Skin of body (tissue), 2 donors: ENCODE measurements around the gene PRKRIP1. TPM values are rescaled to one million over a fixed set of nuclear protein-coding genes. Genes with fewer than 3 reads are reported as not detected.
"Not testable (repeated sequence)": the region's sequence is repeated elsewhere in the genome, so short reads cannot be mapped to it uniquely, and the experiment has no call there.

Source experiments
- DNase-seq: peaks from one replicate; lab custom pipeline; 2025; lab: John Stamatoyannopoulos, UW
- total RNA-seq: library from RNA; depleted of rRNA; stranded (reverse); fragments of >200 nt; gene quantifications from one replicate; pipeline ENCODE4 v1.2.3, GENCODE V29; 2014

Gene PRKRIP1
- total RNA-seq, 1 donor from 2014 or later, result 18.0 TPM

DNA sequence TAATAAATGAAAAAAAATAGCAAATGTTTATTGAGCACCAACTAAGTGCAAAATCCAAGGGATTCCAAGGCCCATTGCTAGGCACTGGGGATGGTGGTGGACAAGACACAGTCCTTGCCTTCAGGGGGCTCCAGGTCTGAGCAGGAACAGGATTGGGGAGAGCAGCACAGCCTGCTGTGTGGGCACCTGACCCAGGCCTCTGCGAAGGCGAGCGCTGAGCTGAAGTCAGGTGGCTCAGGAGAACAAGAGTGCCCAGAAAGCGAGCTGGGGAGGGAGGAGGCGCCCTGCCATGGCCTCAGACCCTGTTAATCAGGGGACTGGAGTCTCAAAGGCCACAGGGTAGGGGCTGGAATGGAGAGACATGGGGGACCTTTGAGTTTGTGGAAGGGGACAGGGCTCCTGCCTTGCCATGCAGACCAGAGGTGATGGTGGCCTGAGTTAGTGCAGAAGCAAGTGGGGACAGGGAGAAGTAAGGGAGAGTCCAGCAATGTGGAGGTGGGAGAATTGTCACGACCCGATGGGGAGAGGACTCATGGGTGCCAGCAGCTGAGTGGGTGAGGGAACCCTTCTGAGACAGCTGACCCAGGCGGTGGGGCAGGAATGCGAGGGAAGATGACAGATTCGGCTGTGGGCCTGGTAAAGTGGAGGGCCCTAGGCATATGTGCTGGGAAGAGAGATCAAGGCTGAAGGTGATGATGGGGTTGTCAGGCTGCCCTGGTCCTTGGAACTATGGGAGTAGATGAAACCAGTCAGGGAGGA lies 33.2 kb downstream of the PRKRIP1 start:
- DNase-seq, result no peak

DNA sequence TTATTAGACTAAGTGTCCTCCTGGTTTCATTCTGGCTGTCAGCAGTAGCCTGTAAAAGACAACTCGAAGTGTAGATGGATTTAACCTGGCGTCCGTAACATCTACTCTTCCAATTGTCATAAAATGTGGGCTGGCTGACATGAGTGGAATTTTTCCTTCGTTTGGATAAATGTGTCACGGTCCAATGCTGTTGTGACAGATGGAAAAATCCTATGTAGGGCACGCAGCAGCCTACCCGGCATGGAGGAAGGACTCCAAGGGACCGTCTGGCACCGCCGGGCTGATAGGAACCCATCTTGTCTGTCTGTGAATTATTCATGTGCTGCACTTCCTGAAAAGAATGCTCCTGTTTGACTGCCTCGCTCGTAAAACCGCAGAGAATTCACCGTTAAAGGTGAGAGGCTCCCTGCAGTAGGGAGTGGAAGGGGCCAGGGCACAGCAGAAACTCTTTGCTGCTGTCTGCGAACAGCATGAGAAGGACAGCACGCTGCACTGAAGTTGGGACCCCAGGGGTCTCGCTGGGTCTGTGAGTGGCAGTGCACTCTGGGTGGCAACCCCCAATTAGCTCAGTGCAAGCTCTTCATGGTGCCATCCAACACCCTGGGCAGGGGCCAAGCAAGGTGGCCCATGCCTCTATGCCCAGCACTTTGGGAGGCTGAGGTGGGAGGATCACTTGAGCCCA lies 35.6 kb downstream of the PRKRIP1 start:
- no peak for DNase-seq

DNA sequence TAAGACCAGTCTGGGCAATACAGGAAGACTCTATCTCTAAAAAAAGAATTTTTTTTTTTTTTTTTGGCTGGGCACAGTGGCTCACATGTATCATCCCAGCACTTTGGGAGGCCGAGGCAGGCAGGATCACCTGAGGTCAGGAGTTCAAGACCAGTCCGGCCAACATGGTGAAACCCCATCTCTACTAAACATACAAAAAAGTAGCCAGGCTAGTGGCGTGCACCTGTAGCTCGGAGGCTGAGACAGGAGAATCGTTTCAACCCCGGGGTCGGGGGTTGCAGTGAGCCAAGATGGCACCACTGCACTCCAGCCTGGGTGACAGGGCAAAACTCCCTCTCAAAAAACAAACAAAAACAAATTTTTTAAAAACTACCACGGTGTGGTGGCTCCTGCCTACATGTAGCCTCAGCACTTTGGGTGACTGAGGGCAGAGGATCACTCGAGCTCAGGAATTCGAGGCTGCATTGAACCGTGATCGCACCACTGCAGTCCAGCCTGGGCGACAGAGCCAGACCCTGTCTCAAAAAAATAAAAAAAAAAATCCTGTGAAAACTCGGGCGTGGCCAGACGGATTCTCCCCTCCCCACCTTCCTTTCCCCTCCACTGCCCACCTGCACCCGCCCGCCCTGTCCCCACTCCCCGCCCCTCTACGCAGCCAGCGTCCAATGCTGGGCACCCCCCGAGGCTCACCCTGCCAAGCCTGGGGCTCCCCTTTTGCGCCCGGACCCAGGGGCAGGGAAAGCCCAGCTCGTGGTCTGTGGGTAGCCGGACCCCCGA lies 36.5 kb downstream of the PRKRIP1 start:
- peak; percentile 5 for DNase-seq

DNA sequence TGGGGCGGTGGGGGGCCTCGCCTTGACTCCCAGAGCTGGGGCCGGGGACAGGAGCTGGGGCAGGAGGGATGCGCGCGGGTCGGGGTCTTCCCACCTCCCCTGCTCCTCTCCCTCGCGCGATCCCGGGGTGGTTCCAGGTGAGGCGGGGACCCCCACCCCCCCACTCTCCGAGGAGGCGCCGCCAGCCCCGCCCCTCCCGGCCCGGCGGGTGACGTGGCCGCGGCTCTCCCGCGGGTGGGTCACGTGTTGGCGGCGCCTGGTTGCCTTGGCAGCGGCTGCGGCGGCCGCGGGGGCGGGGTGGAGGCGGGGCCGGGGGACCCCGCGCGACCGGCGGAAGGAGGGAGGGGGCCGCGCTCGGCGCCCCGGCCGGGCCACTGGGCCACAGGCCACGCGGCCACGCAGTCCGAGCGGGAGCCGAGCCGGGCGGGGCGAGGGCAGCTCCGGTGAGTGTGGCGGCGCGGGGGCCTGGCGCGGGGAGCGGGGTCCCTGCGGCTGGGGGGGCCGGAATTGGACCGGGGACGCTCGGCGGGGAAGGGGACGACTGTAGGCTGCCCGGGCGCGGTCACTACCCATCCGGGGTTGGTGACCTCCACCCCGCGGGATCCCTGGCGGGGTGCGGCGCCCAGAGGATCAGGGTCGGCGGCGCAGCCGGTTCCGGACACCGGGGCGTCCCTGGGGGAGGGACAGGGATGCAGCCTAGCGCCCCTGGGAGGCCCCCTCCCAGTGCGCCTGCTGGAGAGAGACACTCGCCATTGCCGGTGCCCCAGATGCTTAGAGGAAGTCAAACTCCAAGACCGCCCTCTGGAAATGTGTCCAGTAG lies 37.3 kb downstream of the PRKRIP1 start, which contains the start of gene ORAI2:
TSS of gene ORAI2 (plus strand) at position 357 of the 820 bp plus-strand sequence. CDS start 5,382 bp downstream, outside the sequence.
- DNase-seq, result peak; percentile 27

DNA sequence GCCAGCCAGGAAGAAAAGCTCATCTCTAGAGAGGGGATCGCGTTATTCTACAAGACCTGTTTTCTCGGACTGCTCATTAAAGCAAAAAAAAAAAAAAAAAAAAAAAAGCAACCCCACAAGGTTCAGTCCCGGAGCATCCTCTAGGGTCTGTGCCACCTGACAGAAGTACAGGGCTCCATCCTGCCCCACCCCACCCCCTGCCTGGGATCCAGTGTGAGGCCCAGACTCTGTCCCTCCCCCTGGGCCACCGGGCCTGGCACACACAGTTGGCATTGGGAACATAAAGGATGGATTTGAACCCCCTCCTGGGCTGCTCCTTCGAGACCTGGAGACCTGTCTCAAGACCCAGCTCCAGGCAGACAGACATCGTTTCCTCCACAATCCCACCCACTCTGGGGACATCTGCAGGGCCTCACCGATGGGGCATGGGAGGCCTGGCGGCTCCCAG lies 37.9 kb downstream of the PRKRIP1 start:
- no peak for DNase-seq

DNA sequence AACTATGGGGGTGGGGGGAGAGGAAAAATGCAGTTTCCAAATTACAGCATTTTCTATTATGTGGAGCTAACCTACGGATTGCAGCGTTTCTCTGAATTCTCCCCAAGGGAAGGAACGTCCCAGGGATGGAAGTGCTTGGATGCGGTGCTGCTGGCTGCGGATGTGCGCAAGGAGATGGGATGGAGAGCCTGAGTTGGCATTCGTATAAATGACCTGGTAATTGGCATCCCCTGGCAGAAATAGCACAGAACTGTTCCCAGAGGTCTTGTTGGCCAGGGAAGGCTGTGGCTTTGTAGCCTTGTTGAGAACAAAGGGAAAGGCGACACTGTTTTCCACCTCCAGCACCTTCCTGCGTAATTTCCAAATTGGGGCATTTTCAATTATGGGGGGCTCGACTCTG lies 40.0 kb downstream of the PRKRIP1 start:
- no peak for DNase-seq

DNA sequence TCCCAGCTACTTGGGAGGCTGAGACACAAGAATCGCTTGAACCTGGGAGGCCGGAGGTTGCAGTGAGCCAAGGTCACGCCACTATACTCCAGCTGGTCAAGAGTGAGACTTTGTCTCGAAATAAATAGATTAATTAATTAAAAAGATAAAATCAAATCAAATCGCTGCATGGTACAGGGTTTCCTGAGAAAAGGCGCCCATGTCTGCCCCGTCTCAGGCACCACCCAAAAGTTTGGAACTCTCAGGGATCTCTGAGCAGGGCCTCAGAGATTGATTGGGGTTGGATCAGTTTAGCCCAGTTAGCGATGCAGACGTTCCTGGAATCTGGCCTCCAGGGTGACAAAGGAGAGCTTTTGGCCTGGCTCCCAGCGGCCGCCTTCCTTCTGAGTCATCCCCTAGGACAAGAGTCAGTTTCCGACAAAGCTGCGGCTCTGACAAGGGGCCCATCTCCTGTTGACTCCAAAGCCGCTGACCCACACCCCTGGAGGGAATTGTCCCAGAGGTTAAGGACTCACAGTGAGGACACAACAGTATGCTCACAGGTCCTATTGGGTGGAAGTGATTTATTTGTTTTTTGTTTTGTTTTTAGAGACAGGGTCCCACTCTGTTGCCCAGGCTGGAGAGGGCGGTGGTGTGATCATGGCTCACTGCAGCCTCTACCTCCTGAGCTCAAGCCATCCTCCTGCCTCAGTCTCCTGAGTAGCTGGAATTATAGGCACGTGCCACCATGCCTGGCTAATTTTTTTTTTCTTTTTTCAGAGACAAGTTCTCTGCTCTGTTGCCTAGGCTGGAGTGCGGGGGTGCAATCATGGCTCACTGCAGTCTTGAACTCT lies 44.0 kb downstream of the PRKRIP1 start:
- no peak for DNase-seq

DNA sequence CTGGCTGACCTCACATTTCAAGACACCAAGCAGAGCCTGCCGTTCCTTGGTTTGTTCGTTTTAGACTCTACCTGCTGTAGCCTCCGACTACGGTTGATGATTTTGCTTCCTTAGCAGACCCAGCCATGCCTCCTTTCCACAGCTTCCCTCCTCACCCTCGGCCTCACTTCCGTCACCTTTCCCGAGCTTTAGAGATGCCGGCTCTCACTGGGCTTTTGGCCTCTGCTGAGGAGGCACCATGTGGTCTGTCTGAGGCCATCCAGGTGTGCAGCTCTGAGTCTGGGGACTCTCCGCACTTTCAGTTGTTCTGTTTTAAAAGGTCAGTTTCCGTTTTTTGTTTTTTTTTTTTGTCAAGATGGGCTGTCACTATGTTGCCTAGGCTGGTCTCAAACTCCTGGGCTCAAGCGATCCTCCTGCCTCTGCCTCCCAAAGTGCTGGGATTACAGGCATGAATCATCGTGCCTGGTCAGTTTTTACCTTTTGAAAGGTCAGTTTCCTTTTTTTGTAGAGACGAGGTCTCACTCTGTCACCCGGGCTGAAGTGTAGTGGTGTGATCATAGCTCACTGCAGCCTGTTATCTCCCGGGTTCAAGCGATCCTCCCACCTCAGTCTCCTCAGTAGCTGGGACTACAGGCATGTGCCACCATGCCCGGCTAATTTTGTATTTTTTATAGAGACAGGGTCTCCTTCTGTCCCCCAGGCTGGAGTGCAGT lies 49.0 kb downstream of the PRKRIP1 start:
- no peak for DNase-seq

DNA sequence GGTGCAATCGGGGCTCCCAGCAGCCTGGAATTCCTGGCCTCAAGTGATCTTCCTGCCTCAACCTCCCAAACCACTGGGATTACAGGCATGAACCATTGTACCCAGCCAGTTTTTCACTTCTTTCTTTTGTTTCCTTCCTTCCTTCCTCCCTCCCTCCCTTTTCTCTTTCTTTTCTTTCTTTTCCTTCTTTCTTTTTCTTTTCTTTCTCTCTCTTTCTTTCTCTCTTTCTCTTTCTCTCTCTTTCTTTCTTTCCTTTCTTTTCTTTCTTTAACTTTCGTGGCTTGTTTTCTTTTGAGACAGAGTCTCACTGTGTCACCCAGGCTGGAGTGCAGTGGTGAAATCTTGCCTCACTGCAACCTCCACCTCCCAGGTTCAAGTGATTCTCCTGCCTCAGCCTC lies 49.5 kb downstream of the PRKRIP1 start:
- no peak for DNase-seq

DNA sequence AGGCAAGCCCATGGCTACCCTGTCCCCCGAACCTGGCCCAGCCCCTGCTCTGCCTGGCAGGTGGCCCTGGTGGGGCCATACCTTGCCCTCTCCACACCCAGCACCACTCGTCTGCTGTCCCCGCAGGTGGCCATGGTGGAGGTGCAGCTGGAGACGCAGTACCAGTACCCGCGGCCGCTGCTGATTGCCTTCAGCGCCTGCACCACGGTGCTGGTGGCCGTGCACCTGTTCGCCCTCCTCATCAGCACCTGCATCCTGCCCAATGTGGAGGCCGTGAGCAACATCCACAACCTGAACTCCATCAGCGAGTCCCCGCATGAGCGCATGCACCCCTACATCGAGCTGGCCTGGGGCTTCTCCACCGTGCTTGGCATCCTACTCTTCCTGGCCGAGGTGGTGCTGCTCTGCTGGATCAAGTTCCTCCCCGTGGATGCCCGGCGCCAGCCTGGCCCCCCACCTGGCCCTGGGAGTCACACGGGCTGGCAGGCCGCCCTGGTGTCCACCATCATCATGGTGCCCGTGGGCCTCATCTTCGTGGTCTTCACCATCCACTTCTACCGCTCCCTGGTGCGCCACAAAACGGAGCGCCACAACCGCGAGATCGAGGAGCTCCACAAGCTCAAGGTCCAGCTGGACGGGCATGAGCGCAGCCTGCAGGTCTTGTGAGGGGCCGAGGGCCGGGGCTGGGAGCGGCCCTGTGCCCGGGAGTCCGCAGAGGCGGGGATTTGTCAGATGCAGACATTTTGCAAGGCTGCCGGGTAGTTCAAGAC lies 50.4 kb downstream of the PRKRIP1 start:
- DNase-seq, result no peak

DNA sequence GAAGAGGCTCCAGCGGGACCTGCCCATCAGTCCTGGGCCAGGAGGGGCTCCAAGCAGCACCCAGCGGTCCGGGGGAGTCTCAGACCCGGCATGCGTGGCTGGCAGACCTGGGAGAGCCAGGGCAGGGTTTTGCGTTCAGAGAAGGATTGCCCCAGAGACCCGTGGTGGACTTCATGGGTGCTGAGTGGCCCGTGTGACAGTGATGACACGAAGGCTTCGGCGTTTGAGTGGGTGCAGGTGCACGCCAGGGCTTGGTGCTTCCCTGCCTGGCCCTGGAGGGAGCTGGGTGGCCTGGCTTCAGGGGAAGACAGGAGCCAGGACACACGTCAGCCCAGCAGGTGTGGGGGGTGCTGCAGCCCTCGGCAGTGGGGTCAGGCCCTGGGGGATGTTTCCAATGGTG lies 51.1 kb downstream of the PRKRIP1 start:
- no peak for DNase-seq

DNA sequence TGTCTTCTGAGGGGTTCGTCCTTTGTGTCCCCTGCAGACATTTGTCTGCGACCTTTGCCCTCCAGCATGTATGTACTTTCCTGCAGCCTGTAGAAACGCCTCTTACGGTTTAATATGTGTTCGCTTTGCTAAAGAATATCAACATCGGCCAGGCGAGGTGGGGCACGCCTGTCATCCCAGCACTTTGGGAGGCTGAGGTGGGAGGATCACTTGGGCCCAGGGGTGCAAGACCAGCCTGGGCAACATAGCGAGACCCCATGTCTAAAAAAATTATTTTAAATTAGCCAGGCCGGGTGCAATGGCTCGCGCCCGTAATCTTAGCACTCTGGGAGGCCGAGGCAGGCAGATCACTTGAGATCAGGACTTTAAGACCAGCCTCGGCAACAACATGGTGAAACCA lies 53.0 kb downstream of the PRKRIP1 start:
- no peak for DNase-seq

DNA sequence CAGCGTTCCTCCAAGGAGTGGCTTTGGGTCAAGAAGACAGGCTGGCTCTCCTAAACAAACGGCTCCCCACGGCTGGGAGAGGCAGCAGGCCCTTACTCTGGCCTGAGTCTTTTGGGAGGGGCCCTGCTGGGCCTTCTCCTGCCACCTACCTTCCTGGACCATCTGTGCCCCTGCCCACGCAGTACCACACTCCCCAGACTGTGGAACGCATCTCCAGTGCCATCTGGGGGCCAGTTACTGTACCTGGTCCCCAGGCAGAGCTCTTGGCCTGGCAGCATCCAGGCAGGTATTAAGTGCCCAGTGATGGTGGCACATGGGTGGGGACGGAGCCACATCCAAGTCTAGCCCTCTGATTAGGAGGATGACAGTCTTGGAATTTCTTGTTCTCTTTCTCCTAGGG lies 54.1 kb downstream of the PRKRIP1 start:
- no peak for DNase-seq

DNA sequence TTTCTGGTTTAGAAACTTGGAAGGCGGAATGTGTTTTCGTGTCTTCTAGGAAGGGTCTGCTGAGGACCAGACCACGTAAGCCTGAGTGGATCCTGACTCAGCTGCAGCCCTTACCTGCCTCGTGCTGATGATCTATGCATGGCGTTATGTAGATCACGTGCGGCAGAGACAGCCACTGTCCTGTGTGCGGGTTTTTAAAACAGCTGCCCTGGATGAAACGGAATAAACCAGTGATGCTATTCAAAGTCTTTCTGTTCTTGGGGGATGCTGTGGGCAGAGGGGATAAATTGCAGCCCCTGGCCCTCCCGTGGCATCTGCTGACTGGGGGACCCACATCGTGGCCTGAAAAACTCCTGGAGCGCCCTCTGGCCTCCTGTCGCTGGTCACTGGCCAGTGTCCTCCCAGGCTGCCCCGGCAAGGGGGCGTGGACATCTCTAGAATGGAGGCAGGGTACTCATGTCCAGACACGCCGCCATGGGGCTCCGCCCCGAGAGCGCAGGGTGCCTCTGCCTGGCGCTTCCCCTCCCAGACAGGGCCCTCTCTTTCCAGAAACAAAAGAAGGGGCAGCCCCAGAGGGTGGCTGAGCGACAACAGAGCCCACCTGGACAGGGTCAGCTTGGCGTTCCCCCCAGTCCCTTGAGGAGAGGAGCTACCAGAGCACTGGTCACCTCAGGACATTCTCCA lies 55.4 kb downstream of the PRKRIP1 start:
- DNase-seq, result no peak

DNA sequence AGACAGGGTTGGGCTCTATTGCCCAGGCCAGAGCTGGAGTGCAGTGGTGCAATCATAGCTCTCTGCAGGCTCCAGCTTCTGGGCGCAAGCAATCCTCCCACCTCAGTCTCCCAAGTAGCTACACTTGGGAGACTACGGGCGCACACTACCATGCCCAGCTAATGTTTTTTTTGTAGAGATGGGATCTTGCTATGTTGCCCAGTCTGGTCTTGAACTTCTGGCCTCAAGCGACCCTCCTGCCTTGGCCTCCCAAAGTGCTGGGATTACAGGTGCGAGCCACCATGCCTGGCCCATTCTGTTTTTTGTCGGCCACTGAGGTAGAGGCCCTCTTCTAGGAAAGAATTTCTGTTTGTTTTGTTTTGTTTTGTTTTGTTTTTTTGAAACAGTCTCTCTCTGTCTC lies 56.3 kb downstream of the PRKRIP1 start:
- no peak for DNase-seq

DNA sequence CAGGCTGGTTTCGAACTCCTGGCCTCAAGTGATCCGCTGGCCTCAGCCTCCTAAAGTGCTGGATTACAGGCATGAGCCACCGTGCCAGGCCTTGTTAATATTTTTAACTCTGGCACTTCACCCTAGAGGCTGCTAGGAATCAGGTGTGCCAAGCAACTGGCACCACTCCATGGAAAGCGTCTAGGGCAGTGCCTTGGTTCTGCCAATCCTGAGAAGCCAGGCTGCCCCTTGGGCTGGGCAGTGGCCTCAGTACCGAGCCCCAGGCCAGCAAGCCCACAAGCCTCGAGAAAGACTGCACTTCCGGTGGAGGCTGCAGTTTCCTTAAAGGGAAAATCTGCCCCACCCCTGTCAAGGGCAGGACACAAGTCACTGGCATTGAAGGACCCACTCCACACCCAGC lies 57.2 kb downstream of the PRKRIP1 start:
- no peak for DNase-seq

DNA sequence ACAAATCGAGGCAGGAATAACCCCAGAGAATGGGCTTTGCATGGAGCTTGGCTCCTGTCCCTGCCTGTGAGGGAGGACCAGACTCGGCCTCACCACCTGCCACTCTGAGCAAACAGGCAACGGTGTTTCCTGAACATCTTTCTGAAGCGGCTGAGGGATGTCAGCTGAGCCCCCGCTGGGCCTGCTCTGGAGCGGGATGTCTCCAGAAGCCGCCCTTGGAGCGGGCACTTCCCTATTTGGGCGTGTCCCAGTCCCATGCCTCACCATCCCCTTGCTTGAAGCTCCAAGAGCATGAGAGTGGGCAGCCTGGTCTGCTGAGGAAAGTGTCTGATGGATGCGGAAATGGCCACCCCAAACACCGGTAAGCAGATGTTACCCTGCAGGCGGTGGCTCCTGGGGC lies 58.3 kb downstream of the PRKRIP1 start:
- no peak for DNase-seq

DNA sequence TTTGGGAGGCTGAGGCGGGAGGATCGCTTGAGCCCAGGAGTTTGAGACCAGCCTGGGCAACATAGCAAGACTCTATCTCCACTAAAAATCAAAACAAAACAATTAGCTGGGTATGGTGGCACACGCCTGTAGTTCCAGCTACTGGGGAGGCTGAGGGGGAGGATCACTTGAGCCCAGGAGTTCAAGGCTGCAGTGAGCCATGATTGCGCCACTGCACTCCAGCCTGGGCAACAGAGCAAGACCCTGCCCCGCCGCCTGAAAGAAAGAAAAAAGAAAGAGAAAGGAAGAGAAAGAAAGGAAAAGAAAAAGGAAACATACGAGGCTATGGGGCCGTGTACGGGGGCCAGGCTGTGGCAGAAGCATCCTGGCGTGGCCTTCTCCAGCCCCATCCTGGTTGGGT lies 58.8 kb downstream of the PRKRIP1 start:
- DNase-seq, result not testable (repeated sequence)
